Thyroid gland (tissue), 4 donors: ENCODE measurements around the gene FAM114A2.

Experiments
- POLR2A ChIP-seq, 2 donors: fragments of 450-650 bp; IDR thresholded peaks; one replicate each; pipeline ENCODE4 v1.6.1; 2017; ENCODE audit warnings: antibody characterized with exemption in 2 of 2, mild to moderate bottlenecking in 2 of 2, moderate library complexity in 1 of 2
- TF ChIP-seq, protein P1 (sequence below), 6 experiments: fragments of 200-600 bp in 3 of 6; fragments of 450-650 bp in 3 of 6; sonication (generic) in 3 of 6; IDR thresholded peaks; one replicate each; pipeline ENCODE4 v1.5.1; 2016 to 2019; ENCODE audit warnings: antibody characterized with exemption in 6 of 6, mild to moderate bottlenecking in 2 of 6, inconsistent platforms in 1 of 6, moderate library complexity in 1 of 6

DNA sequence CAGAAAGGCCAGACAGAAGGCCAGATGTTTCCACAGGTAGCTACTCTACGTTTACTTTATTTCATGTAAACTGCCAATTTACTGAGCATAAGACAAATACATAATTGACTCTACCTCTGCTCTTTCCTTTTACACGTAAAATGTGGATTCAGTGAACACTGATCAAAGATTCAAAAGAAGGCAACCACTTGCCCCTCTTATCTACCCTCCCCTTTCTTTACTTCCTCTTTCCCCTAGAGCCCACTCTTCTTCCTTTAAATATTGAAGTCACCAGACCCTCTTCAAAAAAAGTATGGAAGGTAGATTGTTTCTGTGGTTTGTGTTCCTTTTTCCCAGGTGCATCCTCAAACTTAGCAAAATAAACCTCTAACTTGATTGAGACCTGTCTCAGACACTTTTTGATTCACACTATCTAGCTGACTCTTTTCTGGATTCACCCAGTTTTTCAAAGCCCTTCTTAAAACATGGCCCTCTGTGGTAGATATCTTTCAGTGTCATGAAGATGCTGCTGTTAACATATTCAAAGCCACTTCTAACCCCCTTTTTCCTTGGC is 6.7 kb downstream of the FAM114A2 start:
- TF ChIP-seq POLR2A (IDR thresholded peaks at IDR 0.05), result no peak
- TF ChIP-seq, protein P1, sequence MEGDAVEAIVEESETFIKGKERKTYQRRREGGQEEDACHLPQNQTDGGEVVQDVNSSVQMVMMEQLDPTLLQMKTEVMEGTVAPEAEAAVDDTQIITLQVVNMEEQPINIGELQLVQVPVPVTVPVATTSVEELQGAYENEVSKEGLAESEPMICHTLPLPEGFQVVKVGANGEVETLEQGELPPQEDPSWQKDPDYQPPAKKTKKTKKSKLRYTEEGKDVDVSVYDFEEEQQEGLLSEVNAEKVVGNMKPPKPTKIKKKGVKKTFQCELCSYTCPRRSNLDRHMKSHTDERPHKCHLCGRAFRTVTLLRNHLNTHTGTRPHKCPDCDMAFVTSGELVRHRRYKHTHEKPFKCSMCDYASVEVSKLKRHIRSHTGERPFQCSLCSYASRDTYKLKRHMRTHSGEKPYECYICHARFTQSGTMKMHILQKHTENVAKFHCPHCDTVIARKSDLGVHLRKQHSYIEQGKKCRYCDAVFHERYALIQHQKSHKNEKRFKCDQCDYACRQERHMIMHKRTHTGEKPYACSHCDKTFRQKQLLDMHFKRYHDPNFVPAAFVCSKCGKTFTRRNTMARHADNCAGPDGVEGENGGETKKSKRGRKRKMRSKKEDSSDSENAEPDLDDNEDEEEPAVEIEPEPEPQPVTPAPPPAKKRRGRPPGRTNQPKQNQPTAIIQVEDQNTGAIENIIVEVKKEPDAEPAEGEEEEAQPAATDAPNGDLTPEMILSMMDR (IDR thresholded peaks at IDR 0.05), result no peak
